Neutrophil (primary cell): ENCODE data around the gene EML3.
A peak's percentile ranks its signal among the peaks of the same experiment; 100 is the strongest.

ENCODE experiments used
- H3K27ac ChIP-seq: fragments of 200-600 bp; sonication (generic); 2 replicates; pipeline ENCODE4 v1.5.1; 2016; ENCODE audit warnings: mild to moderate bottlenecking, moderate library complexity
- H3K27me3 ChIP-seq: fragments of 200-600 bp; sonication (generic); 2 replicates; pipeline ENCODE4 v1.6.0; 2016; ENCODE audit warnings: mild to moderate bottlenecking
- H3K36me3 ChIP-seq: fragments of 200-600 bp; sonication (generic); 2 replicates; pipeline ENCODE4 v1.5.1; 2017
- H3K4me1 ChIP-seq, 2 experiments: fragments of 200-600 bp in 1 of 2; sonication (generic) in 1 of 2; 1 replicate in 1 of 2; 2 replicates in 1 of 2; pipeline versions ENCODE4 v1.5.1 to v1.6.1; 2013 to 2016; ENCODE audit warnings: low read depth in 1 of 2, low read length in 1 of 2, mild to moderate bottlenecking in 1 of 2, moderate library complexity in 1 of 2; ENCODE audit not compliant: control insufficient read depth in 1 of 2, insufficient read depth in 1 of 2
- H3K4me3 ChIP-seq, 2 experiments: fragments of 200-600 bp in 1 of 2; sonication (generic) in 1 of 2; 1 replicate in 1 of 2; 2 replicates in 1 of 2; pipeline ENCODE4 v1.5.1; 2013 to 2016; ENCODE audit warnings: low read depth in 1 of 2, low read length in 1 of 2, mild to moderate bottlenecking in 1 of 2, moderate library complexity in 1 of 2
- H3K9me3 ChIP-seq: fragments of 200-600 bp; sonication (generic); 2 replicates; pipeline ENCODE4 v1.5.1; 2016
- TF ChIP-seq, protein P1 (sequence below): fragments of 200-600 bp; sonication (generic); IDR thresholded peaks from 2 replicates; pipeline ENCODE4 v1.5.1; 2016; ENCODE audit warnings: antibody characterized with exemption

EML3 gene

DNA sequence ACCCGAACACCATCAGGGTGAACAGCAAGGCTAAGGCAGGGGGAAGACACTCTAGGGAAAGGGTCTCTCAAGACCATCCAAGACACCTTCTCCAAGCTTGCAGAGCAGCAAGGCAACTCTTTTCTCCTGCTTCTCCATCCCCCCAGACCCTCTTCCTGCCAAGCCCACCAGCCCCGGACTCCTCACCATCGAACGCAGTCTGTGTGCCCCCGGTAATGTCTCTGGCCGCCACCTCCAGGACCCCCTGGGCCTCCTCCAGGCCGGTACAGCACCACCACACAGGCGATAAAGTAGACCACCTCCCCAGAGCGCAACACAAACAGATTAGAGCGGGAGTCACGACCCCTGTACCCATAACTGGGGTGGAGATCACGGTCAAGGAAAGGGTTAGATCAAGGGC, 3.8 kb downstream of the EML3 start:
- Histone ChIP-seq H3K4me1 (peaks cover 28 to 29% of the 10 kb centered on the region in 2 experiments), H3K27me3 (no peaks in the 10 kb centered on the region), H3K4me3 (no peak overlapping the region), H3K36me3 (peaks cover 29% of the 10 kb centered on the region), H3K27ac (no peak overlapping the region), H3K9me3 (no peaks in the 10 kb centered on the region)
- TF ChIP-seq, protein P1, sequence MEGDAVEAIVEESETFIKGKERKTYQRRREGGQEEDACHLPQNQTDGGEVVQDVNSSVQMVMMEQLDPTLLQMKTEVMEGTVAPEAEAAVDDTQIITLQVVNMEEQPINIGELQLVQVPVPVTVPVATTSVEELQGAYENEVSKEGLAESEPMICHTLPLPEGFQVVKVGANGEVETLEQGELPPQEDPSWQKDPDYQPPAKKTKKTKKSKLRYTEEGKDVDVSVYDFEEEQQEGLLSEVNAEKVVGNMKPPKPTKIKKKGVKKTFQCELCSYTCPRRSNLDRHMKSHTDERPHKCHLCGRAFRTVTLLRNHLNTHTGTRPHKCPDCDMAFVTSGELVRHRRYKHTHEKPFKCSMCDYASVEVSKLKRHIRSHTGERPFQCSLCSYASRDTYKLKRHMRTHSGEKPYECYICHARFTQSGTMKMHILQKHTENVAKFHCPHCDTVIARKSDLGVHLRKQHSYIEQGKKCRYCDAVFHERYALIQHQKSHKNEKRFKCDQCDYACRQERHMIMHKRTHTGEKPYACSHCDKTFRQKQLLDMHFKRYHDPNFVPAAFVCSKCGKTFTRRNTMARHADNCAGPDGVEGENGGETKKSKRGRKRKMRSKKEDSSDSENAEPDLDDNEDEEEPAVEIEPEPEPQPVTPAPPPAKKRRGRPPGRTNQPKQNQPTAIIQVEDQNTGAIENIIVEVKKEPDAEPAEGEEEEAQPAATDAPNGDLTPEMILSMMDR: no peak

DNA sequence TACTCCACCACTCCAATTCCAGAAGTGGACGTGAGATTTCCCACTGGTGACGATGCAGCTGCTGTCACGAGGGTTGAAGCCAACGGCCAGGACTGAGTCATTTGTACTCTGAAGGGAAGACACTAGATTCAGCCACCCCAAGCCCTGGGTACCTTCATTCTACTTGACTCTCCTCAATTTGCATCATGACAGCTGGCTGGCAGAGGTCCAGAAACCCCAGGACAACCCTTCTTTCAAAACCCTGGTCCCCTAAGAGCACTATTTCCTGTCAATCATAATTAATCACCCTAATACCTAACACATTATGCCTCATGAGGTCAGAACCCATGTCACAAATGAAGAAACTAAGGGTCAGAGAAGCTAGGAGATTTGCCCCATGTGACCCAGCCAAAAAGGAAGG, 4.9 kb downstream of the EML3 start:
- peaks cover 29% of the 10 kb centered on the region for H3K36me3 ChIP-seq
- peak overlapping the region; percentile 20 for H3K27ac ChIP-seq
- no peak overlapping the region for H3K4me3 ChIP-seq
- H3K9me3 ChIP-seq: no peaks in the 10 kb centered on the region
- H3K4me1 ChIP-seq: peaks cover 23% of the 10 kb centered on the region in 2 experiments
- TF ChIP-seq, protein P1: no peak
- H3K27me3 ChIP-seq: no peaks in the 10 kb centered on the region

DNA sequence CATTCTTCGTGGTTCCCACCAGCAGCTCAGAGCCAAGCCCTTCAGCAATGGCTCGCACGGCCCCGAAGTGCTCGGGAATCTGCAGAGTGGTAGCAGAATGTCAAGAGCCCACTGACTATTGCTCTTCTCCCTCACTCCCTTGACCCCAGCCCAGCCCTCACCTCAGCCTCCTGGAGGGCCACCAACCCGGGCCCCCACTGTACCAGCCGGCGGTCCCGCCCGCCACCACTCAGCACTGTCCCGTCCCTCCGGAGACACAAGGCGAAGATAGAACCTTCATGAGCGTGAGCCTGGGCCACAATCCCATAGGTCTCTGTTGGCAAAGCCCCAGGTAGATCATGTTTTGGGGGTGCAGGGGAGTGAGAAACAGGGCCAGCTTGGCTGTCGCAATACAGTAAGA, 6.7 kb downstream of the EML3 start:
- peaks cover 29% of the 10 kb centered on the region for H3K36me3 ChIP-seq
- no peak overlapping the region for H3K27ac ChIP-seq
- no peaks in the 10 kb centered on the region for H3K9me3 ChIP-seq
- TF ChIP-seq, protein P1: no peak
- H3K27me3 ChIP-seq: no peaks in the 10 kb centered on the region
- peaks cover 18 to 19% of the 10 kb centered on the region in 2 experiments for H3K4me1 ChIP-seq
- no peak overlapping the region for H3K4me3 ChIP-seq

DNA sequence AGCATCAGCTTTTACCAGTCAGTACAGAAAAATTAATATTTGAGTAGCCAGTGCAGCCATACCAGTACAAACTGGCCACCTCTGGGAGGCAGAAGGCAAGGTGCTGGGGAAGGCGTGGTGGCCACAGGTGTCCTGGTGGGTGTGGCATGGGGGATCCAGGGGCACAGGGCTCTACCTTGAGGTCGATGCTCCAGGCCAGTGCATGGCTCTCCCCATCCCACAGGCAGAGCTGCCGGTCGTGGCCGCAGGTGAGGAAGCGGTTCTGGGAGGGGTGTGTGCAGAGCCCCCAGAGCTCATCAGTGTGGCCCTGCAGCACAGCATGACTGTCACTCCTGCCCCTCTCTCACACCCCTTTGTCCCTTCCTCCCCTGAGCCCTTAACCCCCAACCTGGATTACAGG, 7.1 kb downstream of the EML3 start:
- Histone ChIP-seq H3K4me3 (no peak overlapping the region), H3K4me1 (peaks cover 21 to 24% of the 10 kb centered on the region in 2 experiments), H3K27ac (no peak overlapping the region), H3K36me3 (peaks cover 29% of the 10 kb centered on the region), H3K27me3 (no peaks in the 10 kb centered on the region), H3K9me3 (no peaks in the 10 kb centered on the region)
- TF ChIP-seq, protein P1: no peak

DNA sequence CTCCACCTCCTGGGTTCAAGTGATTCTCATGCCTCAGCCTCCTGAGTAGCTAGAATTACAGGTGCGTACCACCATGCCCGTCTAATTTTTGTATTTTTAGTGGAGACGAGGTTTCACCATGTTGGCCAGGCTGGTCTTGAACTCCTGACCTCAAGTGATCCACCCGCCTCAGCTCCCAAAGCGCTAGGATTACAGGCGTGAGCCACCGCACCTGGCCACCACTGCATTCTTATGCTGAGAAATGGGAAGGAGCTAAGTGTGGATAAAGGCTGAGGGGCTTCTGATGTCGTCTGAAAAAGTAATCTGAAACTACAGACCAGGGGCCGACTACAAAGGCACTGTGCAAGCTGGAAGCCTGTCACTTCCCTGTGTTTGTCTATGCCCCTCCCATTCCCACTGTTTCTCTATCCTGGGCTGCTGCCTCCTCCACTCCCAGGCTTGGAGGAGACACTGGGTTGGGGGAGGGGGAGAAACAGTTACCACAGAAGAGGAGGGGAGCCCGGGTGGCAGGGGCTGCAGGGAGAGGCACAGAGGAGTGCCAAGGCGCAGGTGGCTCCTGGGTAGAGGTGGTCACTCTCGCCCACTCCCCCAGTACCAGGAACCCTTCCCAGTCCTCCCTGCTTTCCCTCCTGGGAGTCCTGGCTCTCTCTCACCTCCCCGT, 8.0 kb downstream of the EML3 start:
- H3K4me1 ChIP-seq: peaks cover 30 to 32% of the 10 kb centered on the region in 2 experiments
- H3K9me3 ChIP-seq: no peaks in the 10 kb centered on the region
- no peak overlapping the region for H3K4me3 ChIP-seq
- H3K27ac ChIP-seq: no peak overlapping the region
- no peaks in the 10 kb centered on the region for H3K27me3 ChIP-seq
- H3K36me3 ChIP-seq: peaks cover 29% of the 10 kb centered on the region
- TF ChIP-seq, protein P1: no peak
